ENCODE results near the gene MCUB. TPM values are rescaled to one million over a fixed set of nuclear protein-coding genes. Genes with fewer than 3 reads are reported as not detected.

The MCUB gene
- total RNA-seq, 1 donor, result 22.8 TPM

GRCh38 chr4:109713500-109713899 lies 153.5 kb downstream of the MCUB start:
- DNase-seq (ENCODE audit: insufficient read length, low spot score, missing footprints), result no peak
- Histone ChIP-seq H3K27ac (ENCODE audit: low read depth, low read length) (no peak overlapping the region), H4K20me1 (ENCODE audit: insufficient read depth, low read length) (no peaks in the 10 kb centered on the region), H3K27me3 (ENCODE audit: insufficient read depth, low read length) (no peaks in the 10 kb centered on the region), H3K4me2 (ENCODE audit: insufficient read depth, low read length) (no peak overlapping the region), H3K36me3 (ENCODE audit: insufficient read depth, low read length) (peaks cover 8% of the 10 kb centered on the region), H3K4me3 (ENCODE audit: insufficient read depth, low read length) (no peak overlapping the region), H3K79me2 (ENCODE audit: insufficient read depth, low read length) (no peaks in the 10 kb centered on the region), H3K9me3 (ENCODE audit: low read depth, low read length) (no peaks in the 10 kb centered on the region), H3K4me1 (ENCODE audit: insufficient read depth, low read length) (no peaks in the 10 kb centered on the region), H2AFZ (ENCODE audit: low read length) (no peak overlapping the region)
- TF ChIP-seq CTCF (IDR thresholded peaks at IDR 0.05; ENCODE audit: extremely low read depth, low read depth, low read length), result no peak

DNA sequence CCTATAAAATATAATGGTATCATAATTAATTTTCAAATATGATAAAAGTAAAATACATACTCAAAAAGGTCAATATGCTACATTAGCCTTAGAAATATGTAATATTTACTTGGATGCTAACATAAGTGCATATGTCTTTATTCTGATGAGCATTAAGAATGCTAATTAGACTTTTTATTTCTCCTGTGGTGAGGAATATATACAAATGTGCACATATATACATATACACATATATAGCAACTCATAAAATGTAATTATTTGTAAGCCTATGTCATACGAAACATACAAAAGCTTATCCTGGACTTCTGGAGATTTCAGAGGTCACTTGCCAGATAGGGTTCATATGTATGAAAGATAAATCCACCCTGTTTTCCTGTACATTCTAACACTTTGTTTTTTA lies 158.7 kb downstream of the MCUB start:
- H3K4me3 ChIP-seq (ENCODE audit: insufficient read depth, low read length), result no peak overlapping the region
- TF ChIP-seq CTCF (IDR thresholded peaks at IDR 0.05; ENCODE audit: extremely low read depth, low read depth, low read length), result no peak
- no peak for DNase-seq (ENCODE audit: insufficient read length, low spot score, missing footprints)

GRCh38 chr4:109719604-109720003 lies 159.6 kb downstream of the MCUB start:
- Histone ChIP-seq H3K27me3 (ENCODE audit: insufficient read depth, low read length) (no peaks in the 10 kb centered on the region), H3K36me3 (ENCODE audit: insufficient read depth, low read length) (no peaks in the 10 kb centered on the region), H3K79me2 (ENCODE audit: insufficient read depth, low read length) (peaks cover 17% of the 10 kb centered on the region), H3K27ac (ENCODE audit: low read depth, low read length) (no peak overlapping the region), H3K4me1 (ENCODE audit: insufficient read depth, low read length) (no peaks in the 10 kb centered on the region), H4K20me1 (ENCODE audit: insufficient read depth, low read length) (peaks cover 5% of the 10 kb centered on the region), H3K4me3 (ENCODE audit: insufficient read depth, low read length) (no peak overlapping the region), H2AFZ (ENCODE audit: low read length) (no peak overlapping the region), H3K4me2 (ENCODE audit: insufficient read depth, low read length) (no peak overlapping the region), H3K9me3 (ENCODE audit: low read depth, low read length) (no peaks in the 10 kb centered on the region)
- no peak for DNase-seq (ENCODE audit: insufficient read length, low spot score, missing footprints)
- TF ChIP-seq CTCF (IDR thresholded peaks at IDR 0.05; ENCODE audit: extremely low read depth, low read depth, low read length), result no peak

More for the DNA sequence above, 158.7 kb downstream of the MCUB start:
- Histone ChIP-seq H3K9me3 (ENCODE audit: low read depth, low read length) (no peaks in the 10 kb centered on the region), H3K4me1 (ENCODE audit: insufficient read depth, low read length) (no peaks in the 10 kb centered on the region), H3K36me3 (ENCODE audit: insufficient read depth, low read length) (no peaks in the 10 kb centered on the region), H3K79me2 (ENCODE audit: insufficient read depth, low read length) (peaks cover 15% of the 10 kb centered on the region), H4K20me1 (ENCODE audit: insufficient read depth, low read length) (peaks cover 5% of the 10 kb centered on the region), H3K27me3 (ENCODE audit: insufficient read depth, low read length) (no peaks in the 10 kb centered on the region), H2AFZ (ENCODE audit: low read length) (no peak overlapping the region), H3K27ac (ENCODE audit: low read depth, low read length) (no peak overlapping the region), H3K4me2 (ENCODE audit: insufficient read depth, low read length) (no peak overlapping the region)

DNA sequence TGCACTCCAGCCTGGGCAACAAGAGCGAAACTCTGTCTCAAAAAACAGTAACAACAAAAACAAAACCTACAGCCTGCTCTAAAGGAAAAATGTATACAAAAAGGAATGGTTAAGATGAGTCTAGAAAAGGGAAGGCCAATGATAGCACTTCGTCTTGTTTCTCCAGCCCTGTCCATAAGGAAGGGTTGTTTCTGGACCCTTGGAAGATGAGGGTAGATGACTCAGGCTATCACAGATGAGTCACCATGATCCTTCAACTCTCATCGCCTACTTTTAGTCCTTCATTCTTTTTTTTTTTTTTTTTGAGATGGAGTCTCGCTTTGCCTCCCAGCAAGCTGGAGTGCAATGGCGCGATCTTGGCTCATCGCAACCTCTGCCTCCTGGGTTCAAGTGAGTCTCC lies 161.0 kb downstream of the MCUB start:
- H3K9me3 ChIP-seq (ENCODE audit: low read depth, low read length), result no peaks in the 10 kb centered on the region
- H3K4me2 ChIP-seq (ENCODE audit: insufficient read depth, low read length), result no peak overlapping the region
- H3K79me2 ChIP-seq (ENCODE audit: insufficient read depth, low read length), result peaks cover 20% of the 10 kb centered on the region
- H3K36me3 ChIP-seq (ENCODE audit: insufficient read depth, low read length), result no peaks in the 10 kb centered on the region
- TF ChIP-seq CTCF (IDR thresholded peaks at IDR 0.05; ENCODE audit: extremely low read depth, low read depth, low read length), result no peak
- H3K27me3 ChIP-seq (ENCODE audit: insufficient read depth, low read length), result no peaks in the 10 kb centered on the region
- DNase-seq (ENCODE audit: insufficient read length, low spot score, missing footprints), result peak; percentile 79
- no peaks in the 10 kb centered on the region for H3K4me1 ChIP-seq (ENCODE audit: insufficient read depth, low read length)
- no peak overlapping the region for H2AFZ ChIP-seq (ENCODE audit: low read length)
- H4K20me1 ChIP-seq (ENCODE audit: insufficient read depth, low read length), result peaks cover 5% of the 10 kb centered on the region
- H3K27ac ChIP-seq (ENCODE audit: low read depth, low read length), result no peak overlapping the region
- no peak overlapping the region for H3K4me3 ChIP-seq (ENCODE audit: insufficient read depth, low read length)

Data from osteoblast (primary cell).